Tibial nerve (tissue), 4 donors: ENCODE results near the gene INHA. TPM values are rescaled to one million over a fixed set of nuclear protein-coding genes. Genes with fewer than 3 reads are reported as not detected.

ENCODE experiments used
- DNase-seq, 2 donors: peaks; one replicate each; pipeline ENCODE4 v3.0.0-alpha.2; 2019; ENCODE audit warnings: low spot score in 2 of 2
- H3K27ac ChIP-seq, 4 donors: fragments of 200-600 bp; sonication (generic) in 3 of 4; one replicate each; pipeline ENCODE4 v1.5.1; 2017 to 2019; ENCODE audit warnings: mild to moderate bottlenecking in 1 of 4
- H3K27me3 ChIP-seq, 2 donors: fragments of 200-600 bp; sonication (generic) in 1 of 2; one replicate each; pipeline versions ENCODE4 v1.5.1 to v1.6.0; 2017 to 2019
- H3K36me3 ChIP-seq, 3 donors: fragments of 200-600 bp; sonication (generic); one replicate each; pipeline ENCODE4 v1.5.1; 2018 to 2019
- H3K4me1 ChIP-seq, 4 donors: fragments of 200-600 bp; sonication (generic) in 3 of 4; one replicate each; pipeline ENCODE4 v1.5.1; 2017 to 2019
- H3K4me3 ChIP-seq, 4 donors: fragments of 200-600 bp; sonication (generic) in 3 of 4; one replicate each; pipeline ENCODE4 v1.5.1; 2017 to 2019; ENCODE audit warnings: mild to moderate bottlenecking in 1 of 4, moderate library complexity in 1 of 4
- H3K9me3 ChIP-seq, 4 donors: fragments of 200-600 bp; sonication (generic) in 3 of 4; one replicate each; pipeline ENCODE4 v1.5.1; 2017 to 2019
- EP300 ChIP-seq, 2 donors: sonication (generic); formaldehyde crosslinking; IDR thresholded peaks; one replicate each; pipeline ENCODE4 v1.6.1; 2017; ENCODE audit warnings: antibody characterized with exemption in 2 of 2, mild to moderate bottlenecking in 1 of 2
- POLR2A ChIP-seq, 2 donors: fragments of 450-650 bp; IDR thresholded peaks; one replicate each; pipeline ENCODE4 v1.6.1; 2017; ENCODE audit warnings: antibody characterized with exemption in 2 of 2, mild to moderate bottlenecking in 2 of 2, moderate library complexity in 2 of 2
- WGBS, 2 donors: methylation state at CpG; one replicate each; pipeline ENCODE4 v1.1.5; 2018; 5-methylcytosine and 5-hydroxymethylcytosine counted together
- total RNA-seq, 4 donors: library from RNA; depleted of rRNA; stranded (reverse); fragments of >200 nt; gene quantifications; one replicate each; pipeline ENCODE4 v1.1.0, GENCODE V29; 2016
- TF ChIP-seq, protein P1 (sequence below), 5 experiments: fragments of 200-600 bp in 3 of 5; fragments of 450-650 bp in 2 of 5; sonication (generic) in 3 of 5; IDR thresholded peaks; one replicate each; pipeline ENCODE4 v1.5.1; 2016 to 2019; ENCODE audit warnings: antibody characterized with exemption in 5 of 5, mild to moderate bottlenecking in 3 of 5, moderate library complexity in 2 of 5

The INHA gene
- total RNA-seq, 4 donors from 2014 or later: 1.1 to 1.4 TPM; not detected in 2

DNA sequence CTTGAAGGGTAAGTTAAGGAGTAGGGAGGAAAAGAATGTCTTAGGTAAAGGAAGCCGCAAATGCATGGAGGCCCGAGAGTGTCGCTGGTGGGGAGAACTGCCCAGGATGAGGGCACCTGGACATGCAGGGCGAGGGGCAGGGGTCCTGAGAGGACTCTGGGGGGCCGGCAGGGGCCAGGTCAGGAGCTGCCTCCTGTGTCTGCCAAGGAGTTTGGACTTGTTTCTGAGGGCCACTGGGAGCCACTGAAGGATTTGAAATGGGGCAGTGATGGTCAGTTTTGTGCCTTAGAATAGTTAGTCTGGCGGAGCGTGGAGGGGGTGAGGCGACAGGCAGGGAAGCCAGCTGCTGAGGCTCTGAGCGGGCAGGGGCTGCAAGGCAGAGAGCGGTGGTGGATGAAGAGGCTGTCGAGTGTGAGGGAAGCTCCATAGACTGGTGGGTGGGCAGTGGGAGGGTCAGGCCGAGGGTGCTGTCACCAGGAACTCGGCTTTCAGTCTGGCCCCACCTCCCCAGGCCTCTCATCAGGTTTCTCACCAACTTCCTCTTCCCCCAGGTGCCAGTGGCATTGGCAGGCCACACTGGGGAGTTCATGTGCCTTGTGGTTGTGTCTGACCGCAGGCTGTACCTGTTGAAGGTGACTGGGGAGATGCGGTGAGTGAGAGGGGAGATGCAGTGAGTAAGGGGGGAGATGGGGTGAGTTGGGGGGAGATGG, 40.6 kb downstream of the INHA start:
- no peak for DNase-seq

DNA sequence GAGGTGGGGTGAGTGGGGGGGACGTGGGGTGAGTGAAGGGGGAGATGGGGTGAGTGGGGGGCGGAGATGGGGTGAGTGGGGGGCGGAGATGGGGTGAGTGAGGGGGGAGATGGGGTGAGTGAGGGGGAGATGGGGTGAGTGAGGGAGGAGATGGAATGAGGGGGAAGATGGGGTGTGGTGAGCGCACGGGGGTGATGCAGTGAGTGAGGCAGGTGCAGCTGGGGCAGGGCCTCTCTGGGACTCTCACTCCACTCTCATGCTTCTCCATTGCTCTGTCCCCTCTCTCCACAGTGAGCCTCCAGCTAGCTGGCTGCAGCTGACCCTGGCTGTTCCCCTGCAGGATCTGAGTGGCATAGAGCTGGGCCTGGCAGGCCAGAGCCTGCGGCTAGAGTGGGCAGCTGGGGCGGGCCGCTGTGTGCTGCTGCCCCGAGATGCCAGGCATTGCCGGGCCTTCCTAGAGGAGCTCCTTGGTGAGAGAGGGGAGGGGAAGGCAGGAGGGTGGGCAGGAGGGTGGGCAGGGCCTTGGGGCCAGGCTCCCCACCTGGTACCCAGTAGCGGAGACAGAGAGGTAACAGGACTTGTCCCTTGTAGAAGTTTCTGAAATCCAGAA, 41.5 kb downstream of the INHA start:
- DNase-seq: no peak
- whole genome bisulfite sequencing, 2 donors: 85 to 93% methylated on average over 10 to 11 of the region's 11 CpGs
- H3K4me3 ChIP-seq: no peak overlapping the region
- H3K9me3 ChIP-seq: no peaks in the 10 kb centered on the region
- H3K27me3 ChIP-seq: no peaks in the 10 kb centered on the region
- peaks cover 0 to 11% (median 0%) of the 10 kb centered on the region in 4 donors for H3K4me1 ChIP-seq
- no peak overlapping the region for H3K27ac ChIP-seq
- H3K36me3 ChIP-seq: peaks cover 0 to 80% (median 0%) of the 10 kb centered on the region in 3 donors
- TF ChIP-seq EP300 (IDR thresholded peaks at IDR 0.05) (no peak), POLR2A (IDR thresholded peaks at IDR 0.05) (no peak)
- TF ChIP-seq, protein P1, sequence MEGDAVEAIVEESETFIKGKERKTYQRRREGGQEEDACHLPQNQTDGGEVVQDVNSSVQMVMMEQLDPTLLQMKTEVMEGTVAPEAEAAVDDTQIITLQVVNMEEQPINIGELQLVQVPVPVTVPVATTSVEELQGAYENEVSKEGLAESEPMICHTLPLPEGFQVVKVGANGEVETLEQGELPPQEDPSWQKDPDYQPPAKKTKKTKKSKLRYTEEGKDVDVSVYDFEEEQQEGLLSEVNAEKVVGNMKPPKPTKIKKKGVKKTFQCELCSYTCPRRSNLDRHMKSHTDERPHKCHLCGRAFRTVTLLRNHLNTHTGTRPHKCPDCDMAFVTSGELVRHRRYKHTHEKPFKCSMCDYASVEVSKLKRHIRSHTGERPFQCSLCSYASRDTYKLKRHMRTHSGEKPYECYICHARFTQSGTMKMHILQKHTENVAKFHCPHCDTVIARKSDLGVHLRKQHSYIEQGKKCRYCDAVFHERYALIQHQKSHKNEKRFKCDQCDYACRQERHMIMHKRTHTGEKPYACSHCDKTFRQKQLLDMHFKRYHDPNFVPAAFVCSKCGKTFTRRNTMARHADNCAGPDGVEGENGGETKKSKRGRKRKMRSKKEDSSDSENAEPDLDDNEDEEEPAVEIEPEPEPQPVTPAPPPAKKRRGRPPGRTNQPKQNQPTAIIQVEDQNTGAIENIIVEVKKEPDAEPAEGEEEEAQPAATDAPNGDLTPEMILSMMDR (IDR thresholded peaks at IDR 0.05): no peak

More for the DNA sequence above, 40.6 kb downstream of the INHA start:
- Histone ChIP-seq H3K36me3 (peaks cover 0 to 88% (median 0%) of the 10 kb centered on the region in 3 donors), H3K4me1 (peaks cover 0 to 18% (median 0%) of the 10 kb centered on the region in 4 donors), H3K4me3 (no peak overlapping the region), H3K27ac (peak overlapping the region in 1 of 4 donors; percentile 13), H3K9me3 (no peaks in the 10 kb centered on the region), H3K27me3 (no peaks in the 10 kb centered on the region)
- TF ChIP-seq, protein P1 (IDR thresholded peaks at IDR 0.05): no peak
- TF ChIP-seq POLR2A (IDR thresholded peaks at IDR 0.05) (no peak), EP300 (IDR thresholded peaks at IDR 0.05) (no peak)
- 79 to 80% methylated on average over 14 to 15 of the region's 15 CpGs for WGBS, 2 donors

DNA sequence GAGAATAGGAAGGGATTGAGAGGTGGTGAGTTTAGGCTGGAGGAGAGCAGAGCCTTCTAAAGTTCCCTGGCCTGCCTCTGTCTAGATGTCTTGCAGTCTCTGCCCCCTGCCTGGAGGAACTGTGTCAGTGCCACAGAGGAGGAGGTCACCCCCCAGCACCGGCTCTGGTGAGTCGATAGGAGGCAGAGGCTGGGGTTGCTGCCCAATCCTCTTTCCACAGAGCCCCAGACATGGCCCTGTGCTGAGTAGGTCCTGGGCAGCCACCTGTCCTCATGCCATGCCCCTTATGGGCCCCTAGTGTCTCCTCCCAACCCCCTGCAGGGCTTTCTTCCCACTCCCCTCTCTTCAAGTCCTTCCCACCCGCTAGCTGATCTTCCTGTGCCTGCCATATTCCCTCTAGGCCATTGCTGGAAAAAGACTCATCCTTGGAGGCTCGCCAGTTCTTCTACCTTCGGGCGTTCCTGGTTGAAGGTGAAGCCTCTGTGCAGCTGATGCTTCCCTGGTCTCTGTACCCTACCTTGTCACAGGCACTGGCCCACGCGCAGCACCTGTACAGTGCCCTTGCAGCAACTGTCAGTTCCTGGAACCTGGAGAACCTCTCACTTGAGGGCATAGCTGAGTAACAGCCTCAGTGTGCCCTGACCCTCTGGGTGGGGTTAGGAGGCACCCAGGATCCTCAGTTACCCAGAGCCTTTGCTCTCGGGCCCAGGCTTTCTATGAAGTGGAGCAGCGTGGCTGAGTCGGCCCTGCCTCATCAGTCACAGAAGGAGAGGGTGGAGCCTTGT, 42.2 kb downstream of the INHA start:
- 91 to 96% methylated on average over 8 to 11 of the region's 11 CpGs for WGBS, 2 donors
- Histone ChIP-seq H3K4me1 (peaks cover 0 to 4% (median 0%) of the 10 kb centered on the region in 4 donors), H3K27me3 (no peaks in the 10 kb centered on the region), H3K4me3 (no peak overlapping the region), H3K27ac (no peak overlapping the region), H3K9me3 (no peaks in the 10 kb centered on the region), H3K36me3 (peaks cover 0 to 73% (median 0%) of the 10 kb centered on the region in 3 donors)
- TF ChIP-seq, protein P1 (IDR thresholded peaks at IDR 0.05): no peak
- TF ChIP-seq EP300 (IDR thresholded peaks at IDR 0.05) (no peak), POLR2A (IDR thresholded peaks at IDR 0.05) (no peak)
- no peak for DNase-seq

DNA sequence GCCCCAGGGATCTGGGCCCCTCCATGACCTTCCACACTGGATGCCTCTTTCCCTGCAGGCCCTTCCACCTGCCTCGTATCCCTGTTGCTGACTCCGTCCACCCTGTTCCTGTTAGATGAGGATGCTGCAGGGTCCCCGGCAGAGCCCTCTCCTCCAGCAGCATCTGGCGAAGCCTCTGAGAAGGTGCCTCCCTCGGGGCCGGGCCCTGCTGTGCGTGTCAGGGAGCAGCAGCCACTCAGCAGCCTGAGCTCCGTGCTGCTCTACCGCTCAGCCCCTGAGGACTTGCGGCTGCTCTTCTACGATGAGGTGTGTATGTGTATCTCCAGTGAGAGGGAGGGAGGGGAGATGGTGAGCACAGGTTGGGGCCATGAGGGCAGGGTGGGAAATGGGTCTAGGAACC, 42.9 kb downstream of the INHA start:
- H3K4me3 ChIP-seq: no peak overlapping the region
- no peaks in the 10 kb centered on the region for H3K27me3 ChIP-seq
- DNase-seq: no peak
- H3K9me3 ChIP-seq: no peaks in the 10 kb centered on the region
- H3K27ac ChIP-seq: no peak overlapping the region
- H3K4me1 ChIP-seq: no peaks in the 10 kb centered on the region
- peaks cover 0 to 65% (median 0%) of the 10 kb centered on the region in 3 donors for H3K36me3 ChIP-seq
- TF ChIP-seq POLR2A (IDR thresholded peaks at IDR 0.05) (no peak), EP300 (IDR thresholded peaks at IDR 0.05) (no peak)
- TF ChIP-seq, protein P1 (IDR thresholded peaks at IDR 0.05): no peak
- WGBS, 2 donors: 83 to 94% methylated on average over 7 to 11 of the region's 11 CpGs
